Measurements from ENCODE around the gene PTPN3. TPM values are rescaled to one million over a fixed set of nuclear protein-coding genes. Genes with fewer than 3 reads are reported as not detected.
"Not testable (repeated sequence)": the region's sequence is repeated elsewhere in the genome, so short reads cannot be mapped to it uniquely, and the experiment has no call there.

PTPN3 gene
- total RNA-seq, 2 donors from 2014 or later = 1.7 to 2.1 TPM

DNA sequence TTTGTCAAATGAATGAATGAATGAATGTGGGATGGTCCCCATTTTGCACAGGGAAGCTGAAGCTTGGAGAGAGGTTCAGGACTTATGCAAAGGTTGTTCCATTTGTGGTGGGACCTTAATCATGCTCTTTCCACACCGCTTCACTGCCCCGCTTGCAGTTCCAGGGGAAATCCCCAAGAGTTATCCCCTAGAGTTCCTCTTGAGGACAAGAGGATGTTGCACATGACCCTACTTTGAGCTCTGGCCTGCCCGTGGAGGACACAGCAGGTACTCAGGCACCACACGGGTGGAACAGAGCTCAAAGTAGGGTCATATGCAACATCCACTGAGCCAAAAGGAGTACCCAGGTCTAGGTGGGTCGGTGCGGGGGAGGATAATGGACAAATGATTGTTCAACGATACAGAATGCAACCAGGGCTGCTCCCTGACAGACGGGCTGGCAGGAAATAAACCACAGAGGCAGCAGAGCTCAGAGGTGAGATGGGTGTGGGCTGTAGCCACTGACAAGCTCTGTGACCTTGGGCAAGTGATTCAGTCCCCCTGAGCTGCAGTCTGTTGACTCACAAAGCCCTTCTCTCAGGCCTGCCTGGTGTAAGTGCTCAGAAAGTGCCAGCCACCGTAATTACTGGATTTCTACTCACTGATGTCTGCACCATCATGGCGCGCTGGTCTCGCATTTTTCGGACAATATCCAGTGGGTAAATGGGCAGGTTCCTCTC is 116.9 kb downstream of the PTPN3 start:
- DNase-seq (ENCODE audit: low spot score) = no peak
- intact Hi-C loops (cut with DNase I) = no loop called here

GRCh38 chr9:109379513-109379912 is 118.6 kb downstream of the PTPN3 start:
- no peak for DNase-seq (ENCODE audit: low spot score)
- intact Hi-C loops (cut with DNase I) = no loop called here

- intact Hi-C loops (cut with DNase I) = no loop called here
- DNase-seq (ENCODE audit: low spot score) = no peak
These were observed 119.8 kb downstream of the PTPN3 start for GRCh38 chr9:109378316-109378715.

DNA sequence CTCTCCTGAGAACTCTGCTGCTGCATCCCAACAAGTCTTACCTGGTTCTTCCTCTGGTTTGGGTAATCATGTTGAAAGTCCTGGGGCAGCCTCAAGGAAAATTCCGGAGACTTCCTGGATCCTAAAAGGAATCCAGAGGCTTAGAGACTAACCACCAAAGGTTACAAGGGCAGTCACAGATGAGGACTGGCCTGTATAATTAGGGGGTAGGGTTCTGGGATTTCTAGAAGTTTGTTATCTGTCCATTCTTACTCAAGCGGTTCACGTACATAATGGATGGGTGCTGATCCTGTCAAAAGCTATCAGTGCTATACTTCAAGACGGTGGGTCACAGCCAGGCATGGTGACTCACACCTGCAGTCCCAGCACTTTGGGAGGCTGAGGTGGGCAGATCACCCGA is 125.9 kb downstream of the PTPN3 start:
- intact Hi-C loops (cut with DNase I) = no loop called here

GRCh38 chr9:109371374-109371773 is 126.7 kb downstream of the PTPN3 start:
- DNase-seq (ENCODE audit: low spot score) = no peak
- intact Hi-C loops (cut with DNase I) = no loop called here

More for the DNA sequence above, 125.9 kb downstream of the PTPN3 start:
- DNase-seq (ENCODE audit: low spot score) = no peak

- DNase-seq (ENCODE audit: low spot score) = no peak
- intact Hi-C loops (cut with DNase I) = no loop called here
These were observed 128.8 kb downstream of the PTPN3 start for GRCh38 chr9:109369285-109369684.

- no peak for DNase-seq (ENCODE audit: low spot score)
- intact Hi-C loops (cut with DNase I) = no loop called here
These were observed 137.3 kb downstream of the PTPN3 start for GRCh38 chr9:109360771-109361170.

- DNase-seq (ENCODE audit: low spot score); intact Hi-C loops (cut with DNase I): not testable (repeated sequence)
These were observed 139.0 kb downstream of the PTPN3 start for GRCh38 chr9:109358968-109359603.

- intact Hi-C loops (cut with DNase I) = no loop called here
- no peak for DNase-seq (ENCODE audit: low spot score)
These were observed 142.4 kb downstream of the PTPN3 start for GRCh38 chr9:109355564-109356297.

- no peak for DNase-seq (ENCODE audit: low spot score)
- intact Hi-C loops (cut with DNase I) = no loop called here
These were observed 143.9 kb downstream of the PTPN3 start for GRCh38 chr9:109354190-109354589.

GRCh38 chr9:109351032-109351431 is 147.1 kb downstream of the PTPN3 start:
- intact Hi-C loops (cut with DNase I) = no loop called here
- DNase-seq (ENCODE audit: low spot score) = no peak

DNA sequence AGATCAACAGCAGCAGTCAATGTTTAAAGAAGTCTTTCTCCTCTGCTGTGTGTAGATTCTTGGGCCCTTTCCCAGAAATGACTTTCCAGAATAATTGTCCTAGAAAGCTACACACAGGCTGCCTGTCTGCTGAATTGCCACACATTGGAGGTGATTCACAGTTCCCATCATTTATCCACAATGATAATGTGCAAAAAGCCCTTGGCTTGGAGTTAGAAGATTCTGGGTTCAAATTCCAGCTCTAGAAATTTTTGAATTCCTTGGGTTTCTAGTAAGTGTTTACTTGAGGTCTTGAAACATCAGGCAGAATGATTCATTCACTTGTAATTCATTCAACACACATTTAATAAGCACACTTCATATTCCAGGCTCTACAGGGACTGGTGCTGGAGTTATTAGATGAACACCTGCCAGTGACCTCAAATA is 148.7 kb downstream of the PTPN3 start:
- intact Hi-C loops (cut with DNase I) = no loop called here
- DNase-seq (ENCODE audit: low spot score) = no peak

- intact Hi-C loops (cut with DNase I) = no loop called here
- no peak for DNase-seq (ENCODE audit: low spot score)
These were observed 151.2 kb downstream of the PTPN3 start for GRCh38 chr9:109346904-109347303.

GRCh38 chr9:109344866-109345265 is 153.2 kb downstream of the PTPN3 start:
- no peak for DNase-seq (ENCODE audit: low spot score)
- intact Hi-C loops (cut with DNase I) = no loop called here

DNA sequence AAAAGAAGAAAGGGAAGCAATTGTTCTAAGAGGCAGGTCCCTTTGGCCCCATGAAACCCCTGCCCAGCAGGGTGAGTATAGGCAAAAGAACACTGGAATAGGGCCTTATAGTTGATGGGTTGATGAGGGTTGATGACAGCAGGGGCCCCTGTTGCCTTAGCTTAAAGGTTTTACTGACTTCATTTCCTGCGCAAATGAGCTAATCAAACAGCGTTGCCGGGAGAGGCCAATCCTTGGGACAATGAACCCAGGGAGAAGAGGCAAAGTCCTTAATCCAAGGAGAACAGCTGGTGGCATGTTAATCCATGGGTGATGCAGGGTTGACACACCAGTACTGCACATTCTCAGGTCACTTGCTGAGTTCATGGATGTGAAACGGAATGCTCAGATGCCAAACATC is 155.2 kb downstream of the PTPN3 start:
- intact Hi-C loops (cut with DNase I) = no loop called here
- DNase-seq (ENCODE audit: low spot score) = no peak

GRCh38 chr9:109341561-109341960 is 156.5 kb downstream of the PTPN3 start:
- no peak for DNase-seq (ENCODE audit: low spot score)
- intact Hi-C loops (cut with DNase I) = loop anchor here in 1 of 2 donors (1.0 kb wide), 1 partner anchor 39 kb away; no protein-coding TSS in a partner anchor

- intact Hi-C loops (cut with DNase I) = loop anchor here in 1 of 2 donors (1.0 kb wide), 1 partner anchor 39 kb away; no protein-coding TSS in a partner anchor
These were observed 157.1 kb downstream of the PTPN3 start for GRCh38 chr9:109340979-109341378.

DNA sequence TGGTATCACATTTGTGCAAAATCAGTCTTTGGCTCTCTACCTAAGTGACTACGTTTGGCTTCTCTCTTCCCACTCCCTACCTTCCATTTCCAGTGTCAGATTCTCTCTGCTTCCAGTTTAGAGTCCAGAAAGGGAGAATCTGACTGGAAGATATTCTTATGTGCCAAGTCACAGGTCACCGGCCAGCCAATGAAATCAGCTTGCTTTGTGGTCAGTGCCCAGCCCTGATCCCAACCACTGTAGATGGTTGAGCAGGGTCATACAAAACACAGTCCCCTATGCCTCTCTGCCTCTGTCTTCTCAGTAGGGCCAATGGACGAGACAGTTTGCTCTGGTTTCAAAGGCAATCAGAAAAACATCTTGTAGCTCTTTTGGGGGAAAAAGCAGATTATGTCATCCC is 161.7 kb downstream of the PTPN3 start:
- no peak for DNase-seq (ENCODE audit: low spot score)

More at GRCh38 chr9:109340979-109341378, 157.1 kb downstream of the PTPN3 start:
- DNase-seq (ENCODE audit: low spot score) = not testable (repeated sequence)

GRCh38 chr9:109335929-109336328 is 162.2 kb downstream of the PTPN3 start:
- no peak for DNase-seq (ENCODE audit: low spot score)
- intact Hi-C loops (cut with DNase I) = no loop called here

More for the DNA sequence above, 161.7 kb downstream of the PTPN3 start:
- intact Hi-C loops (cut with DNase I) = no loop called here

- DNase-seq (ENCODE audit: low spot score) = no peak
- intact Hi-C loops (cut with DNase I) = no loop called here
These were observed 163.0 kb downstream of the PTPN3 start for GRCh38 chr9:109335121-109335520.
